Fibroblast of lung (primary cell): ENCODE measurements around the gene NYNRIN.

Experiments
- EZH2 ChIP-seq: IDR thresholded peaks from 2 replicates; pipeline ENCODE4 v1.5.1; 2012; ENCODE audit warnings: low read length, control low read depth, mild to moderate bottlenecking; ENCODE audit errors: missing control alignments
- TF ChIP-seq, protein P1 (sequence below), 2 donors: IDR thresholded peaks in 1 of 2; conservative IDR thresholded peaks in 1 of 2; 1 replicate in 1 of 2; 2 replicates in 1 of 2; pipeline ENCODE4 v1.5.1; 2011 to 2012; ENCODE audit warnings: low read length in 2 of 2, control low read depth in 1 of 2, inconsistent platforms in 1 of 2, low read depth in 1 of 2, mild to moderate bottlenecking in 1 of 2

DNA sequence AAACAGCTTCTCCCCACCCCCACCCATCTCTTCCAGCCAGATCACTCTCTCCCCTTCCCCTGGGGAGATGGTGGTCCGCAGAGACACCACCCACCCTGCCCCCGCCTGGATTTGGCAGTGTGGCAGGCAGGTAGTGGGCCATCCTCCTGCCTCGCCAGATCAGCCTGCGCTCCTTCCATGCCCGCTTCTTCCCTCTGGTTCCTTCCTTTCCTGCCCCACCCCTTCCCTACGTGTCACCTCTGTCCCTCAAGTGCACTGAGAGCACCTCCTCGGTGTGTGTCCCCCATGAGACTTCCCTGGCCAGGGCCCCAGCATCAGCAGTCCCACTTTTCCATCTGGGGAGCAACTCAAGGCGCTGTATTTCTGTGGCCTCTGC, 632 bp downstream of the NYNRIN start:
- TF ChIP-seq, protein P1, sequence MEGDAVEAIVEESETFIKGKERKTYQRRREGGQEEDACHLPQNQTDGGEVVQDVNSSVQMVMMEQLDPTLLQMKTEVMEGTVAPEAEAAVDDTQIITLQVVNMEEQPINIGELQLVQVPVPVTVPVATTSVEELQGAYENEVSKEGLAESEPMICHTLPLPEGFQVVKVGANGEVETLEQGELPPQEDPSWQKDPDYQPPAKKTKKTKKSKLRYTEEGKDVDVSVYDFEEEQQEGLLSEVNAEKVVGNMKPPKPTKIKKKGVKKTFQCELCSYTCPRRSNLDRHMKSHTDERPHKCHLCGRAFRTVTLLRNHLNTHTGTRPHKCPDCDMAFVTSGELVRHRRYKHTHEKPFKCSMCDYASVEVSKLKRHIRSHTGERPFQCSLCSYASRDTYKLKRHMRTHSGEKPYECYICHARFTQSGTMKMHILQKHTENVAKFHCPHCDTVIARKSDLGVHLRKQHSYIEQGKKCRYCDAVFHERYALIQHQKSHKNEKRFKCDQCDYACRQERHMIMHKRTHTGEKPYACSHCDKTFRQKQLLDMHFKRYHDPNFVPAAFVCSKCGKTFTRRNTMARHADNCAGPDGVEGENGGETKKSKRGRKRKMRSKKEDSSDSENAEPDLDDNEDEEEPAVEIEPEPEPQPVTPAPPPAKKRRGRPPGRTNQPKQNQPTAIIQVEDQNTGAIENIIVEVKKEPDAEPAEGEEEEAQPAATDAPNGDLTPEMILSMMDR (conservative IDR thresholded peaks at IDR 0.05 in 1 of 2, IDR thresholded peaks at IDR 0.05 in 1 of 2; ENCODE audit: low read depth in 1 of 2, low read length in 2 of 2) = no peak
- TF ChIP-seq EZH2 = no peak
